Measurements from ENCODE around the gene DPPA4.
"Not testable (repeated sequence)": the region's sequence is repeated elsewhere in the genome, so short reads cannot be mapped to it uniquely, and the experiment has no call there.

The DPPA4 gene

GRCh38 chr3:109337393-109337792, at the start of gene DPPA4:
Gene DPPA4, minus strand, starts transcription at chr3:109337546. Its CDS starts 29 bp downstream, at chr3:109337517.
- DNase-seq: no peak

- DNase-seq: no peak
Observed at GRCh38 chr3:109385442-109386318, 48.3 kb upstream of the DPPA4 start.

GRCh38 chr3:109384164-109384563, 46.8 kb upstream of the DPPA4 start:
- DNase-seq: no peak

GRCh38 chr3:109382588-109382987, 45.2 kb upstream of the DPPA4 start:
- no peak for DNase-seq

GRCh38 chr3:109375975-109376374, 38.6 kb upstream of the DPPA4 start:
- DNase-seq: no peak

GRCh38 chr3:109374434-109374833, 37.1 kb upstream of the DPPA4 start:
- DNase-seq: not testable (repeated sequence)

- no peak for DNase-seq
Observed at GRCh38 chr3:109373933-109374332, 36.6 kb upstream of the DPPA4 start.

- no peak for DNase-seq
Observed at GRCh38 chr3:109372639-109373038, 35.3 kb upstream of the DPPA4 start.

- DNase-seq: no peak
Observed at GRCh38 chr3:109369510-109369909, 32.2 kb upstream of the DPPA4 start.

- DNase-seq: no peak
Observed at GRCh38 chr3:109364088-109364487, 26.7 kb upstream of the DPPA4 start.

GRCh38 chr3:109363634-109364033, 26.3 kb upstream of the DPPA4 start:
- no peak for DNase-seq

GRCh38 chr3:109362823-109363222, 25.5 kb upstream of the DPPA4 start:
- no peak for DNase-seq

GRCh38 chr3:109358809-109359208, 21.5 kb upstream of the DPPA4 start:
- DNase-seq: not testable (repeated sequence)

GRCh38 chr3:109356442-109357155, 19.3 kb upstream of the DPPA4 start:
- no peak for DNase-seq

GRCh38 chr3:109355625-109356441, 18.5 kb upstream of the DPPA4 start:
- no peak for DNase-seq

GRCh38 chr3:109353057-109353456, 15.7 kb upstream of the DPPA4 start:
- no peak for DNase-seq

GRCh38 chr3:109351231-109351630, 13.9 kb upstream of the DPPA4 start:
- no peak for DNase-seq

- no peak for DNase-seq
Observed at GRCh38 chr3:109346770-109347295, 9.5 kb upstream of the DPPA4 start.

- DNase-seq: no peak
Observed at GRCh38 chr3:109346099-109346498, 8.8 kb upstream of the DPPA4 start.

- DNase-seq: no peak
Observed at GRCh38 chr3:109339714-109340648, 2.6 kb upstream of the DPPA4 start.

GRCh38 chr3:109339197-109339596, 1.9 kb upstream of the DPPA4 start:
- no peak for DNase-seq

- no peak for DNase-seq
Observed at GRCh38 chr3:109338322-109338721, 976 bp upstream of the DPPA4 start.

All from stimulated activated CD4-positive, alpha-beta T cell treated with anti-CD3 and anti-CD28 coated beads, Interleukin-2, amount 100 ng/mL, for 24 hours (primary cell).